Measurements from ENCODE around the gene RELN. TPM values are rescaled to one million over a fixed set of nuclear protein-coding genes. Genes with fewer than 3 reads are reported as not detected.

The RELN gene
- total and polyA plus RNA-seq, 9 of the 15 experiments (the other 6 are each of a cell fraction or from before 2014, with no cell fraction given): 12.9 to 43.2 (median 18.1) TPM

- no peak for FAIRE-seq
- H3K27me3 ChIP-seq (ENCODE audit: control insufficient read depth in 2 of 2, insufficient read depth in 2 of 2, low read length in 2 of 2): no peaks in the 10 kb centered on the region
- TF ChIP-seq TAF7 (tag; IDR thresholded peaks at IDR 0.05) (no peak), ZFP30 (CRISPR knock-in tag; IDR thresholded peaks at IDR 0.05; ENCODE audit: borderline replicate concordance) (no peak), JUN (IDR thresholded peaks at IDR 0.05; ENCODE audit: borderline replicate concordance, low read depth, low read length) (no peak), JUN (CRISPR knock-in tag; IDR thresholded peaks at IDR 0.05; ENCODE audit: borderline replicate concordance) (no peak), CBFA2T3 (IDR thresholded peaks at IDR 0.05) (peak; percentile 72), MAFG (tag; conservative IDR thresholded peaks at IDR 0.05) (no peak), NCOR1 (IDR thresholded peaks at IDR 0.05) (0 out of 2 replicates have a peak, but pooled peaks have one; percentile 19), ZBTB7A (IDR thresholded peaks at IDR 0.05; ENCODE audit: borderline replicate concordance, control insufficient read depth, low read depth, low read length) (no peak), MAX (CRISPR knock-in tag; IDR thresholded peaks at IDR 0.05) (no peak), PHF8 (IDR thresholded peaks at IDR 0.05; ENCODE audit: borderline replicate concordance, low read length) (no peak), MEIS2 (IDR thresholded peaks at IDR 0.05; ENCODE audit: partially characterized antibody) (peak; percentile 52), CBX8 (IDR thresholded peaks at IDR 0.05; ENCODE audit: borderline replicate concordance, extremely low read depth, low read depth, low read length, poor library complexity, severe bottlenecking) (no peak), TCF7 (IDR thresholded peaks at IDR 0.05; ENCODE audit: borderline replicate concordance) (no peak), GMEB1 (CRISPR knock-in tag; IDR thresholded peaks at IDR 0.05) (no peak), MLX (CRISPR knock-in tag; conservative IDR thresholded peaks at IDR 0.05) (no peak), U2AF2 (optimal IDR thresholded peaks at IDR 0.05; ENCODE audit: low read depth, low read length) (no peak), ZNF830 (CRISPR knock-in tag; IDR thresholded peaks at IDR 0.05) (no peak), ATF7 (IDR thresholded peaks at IDR 0.05) (no peak), THAP12 (CRISPR knock-in tag; IDR thresholded peaks at IDR 0.05) (no peak)
Measured at GRCh38 chr7:103949374-103949773, 40.1 kb downstream of the RELN start.

More at GRCh38 chr7:103949374-103949773, 40.1 kb downstream of the RELN start:
- in situ Hi-C loops (cut with MboI): no loop called here
- CTCF ChIA-PET (ENCODE audit: low intra/inter-chr PET ratio): no interaction called here
- Histone ChIP-seq H3K9me1 (ENCODE audit: control insufficient read depth, insufficient read depth, low read length) (no peaks in the 10 kb centered on the region), H3K4me3 (no peak overlapping the region), H3K27ac (ENCODE audit: extremely low read depth, low read depth, low read length) (0 out of 3 replicates have a peak overlapping the region, but pooled peaks have one; percentile 36), H3K4me1 (replicated peaks in 1 of 2; ENCODE audit: control insufficient read depth in 2 of 2, insufficient read depth in 2 of 2, low read length in 2 of 2) (no peaks in the 10 kb centered on the region), H2AFZ (ENCODE audit: low read depth, low read length) (peak overlapping the region; percentile 57), H3K36me3 (ENCODE audit: control insufficient read depth, insufficient read depth, low read length) (no peaks in the 10 kb centered on the region; the same call in 1 of the 3 replicates), H4K20me1 (replicated peaks; ENCODE audit: control insufficient read depth, insufficient read depth, low read length) (no peaks in the 10 kb centered on the region), H3K79me2 (ENCODE audit: control insufficient read depth, insufficient read depth, low read length) (no peaks in the 10 kb centered on the region), H3K4me2 (ENCODE audit: insufficient read depth, low read length) (no peak overlapping the region), H3K9ac (ENCODE audit: insufficient read depth in 1 of 2, low read depth in 2 of 2, low read length in 2 of 2) (no peak overlapping the region), H3K9me3 (replicated peaks; ENCODE audit: control insufficient read depth, insufficient read depth, low read depth, low read length) (peaks cover 3% of the 10 kb centered on the region; the same call in 1 of the 2 replicates)
- DNase-seq (ENCODE audit: extremely low read depth in 1 of 4, low spot score in 3 of 4): peak in 1 of 4 experiments; percentile 49
- POLR2A ChIA-PET: interaction anchor here (1.0 kb wide), 1 partner anchor 13 kb away, joined by 3 read pairs; no protein-coding TSS in a partner anchor
- no TSS peak for BruUV-seq (replicated peaks)
- intact Hi-C loops (cut with micrococcal nuclease): no loop called here
- WGBS (ENCODE audit: insufficient coverage, low coverage, missing lambda C conversion rate): 47% methylated on average over 7 of the region's 7 CpGs
- ATAC-seq: peak; percentile 55
